ENCODE results near the gene PDE5A. TPM values are rescaled to one million over a fixed set of nuclear protein-coding genes. Genes with fewer than 3 reads are reported as not detected.

The PDE5A gene
- total and polyA plus RNA-seq, 3 donors from 2014 or later, result 18.4 to 25.3 (median 21.4) TPM

- Histone ChIP-seq H3K27me3 (no peaks in the 10 kb centered on the region), H3K4me1 (no peaks in the 10 kb centered on the region), H3K36me3 (ENCODE audit: low read depth, missing control alignments) (no peaks in the 10 kb centered on the region), H3K27ac (no peak overlapping the region), H3K9me3 (no peaks in the 10 kb centered on the region), H3K4me3 (no peak overlapping the region)
- intact Hi-C loops (cut with DNase I; ENCODE audit: low total_unique reads), result no loop called here
- 82 to 87% methylated on average over 3 of the region's 3 CpGs for WGBS, 2 donors
- no peak for DNase-seq
- TF ChIP-seq CTCF (IDR thresholded peaks at IDR 0.05) (no peak), POLR2A (IDR thresholded peaks at IDR 0.05) (no peak)
These were observed 109.6 kb downstream of the PDE5A start for GRCh38 chr4:119518915-119519410.

- TF ChIP-seq CTCF (IDR thresholded peaks at IDR 0.05) (no peak), POLR2A (IDR thresholded peaks at IDR 0.05) (no peak)
- H3K27ac ChIP-seq, result peak overlapping the region in 1 of 2 donors; percentile 54
- H3K4me1 ChIP-seq, result no peaks in the 10 kb centered on the region
- no peak for DNase-seq
- H3K27me3 ChIP-seq, result no peaks in the 10 kb centered on the region
- no peaks in the 10 kb centered on the region for H3K36me3 ChIP-seq (ENCODE audit: low read depth, missing control alignments)
- no peak overlapping the region for H3K4me3 ChIP-seq
- H3K9me3 ChIP-seq, result no peaks in the 10 kb centered on the region
- 84 to 90% methylated on average over 3 of the region's 3 CpGs for WGBS, 2 donors
- intact Hi-C loops (cut with DNase I; ENCODE audit: low total_unique reads), result no loop called here
These were observed 110.2 kb downstream of the PDE5A start for GRCh38 chr4:119518230-119518892.

DNA sequence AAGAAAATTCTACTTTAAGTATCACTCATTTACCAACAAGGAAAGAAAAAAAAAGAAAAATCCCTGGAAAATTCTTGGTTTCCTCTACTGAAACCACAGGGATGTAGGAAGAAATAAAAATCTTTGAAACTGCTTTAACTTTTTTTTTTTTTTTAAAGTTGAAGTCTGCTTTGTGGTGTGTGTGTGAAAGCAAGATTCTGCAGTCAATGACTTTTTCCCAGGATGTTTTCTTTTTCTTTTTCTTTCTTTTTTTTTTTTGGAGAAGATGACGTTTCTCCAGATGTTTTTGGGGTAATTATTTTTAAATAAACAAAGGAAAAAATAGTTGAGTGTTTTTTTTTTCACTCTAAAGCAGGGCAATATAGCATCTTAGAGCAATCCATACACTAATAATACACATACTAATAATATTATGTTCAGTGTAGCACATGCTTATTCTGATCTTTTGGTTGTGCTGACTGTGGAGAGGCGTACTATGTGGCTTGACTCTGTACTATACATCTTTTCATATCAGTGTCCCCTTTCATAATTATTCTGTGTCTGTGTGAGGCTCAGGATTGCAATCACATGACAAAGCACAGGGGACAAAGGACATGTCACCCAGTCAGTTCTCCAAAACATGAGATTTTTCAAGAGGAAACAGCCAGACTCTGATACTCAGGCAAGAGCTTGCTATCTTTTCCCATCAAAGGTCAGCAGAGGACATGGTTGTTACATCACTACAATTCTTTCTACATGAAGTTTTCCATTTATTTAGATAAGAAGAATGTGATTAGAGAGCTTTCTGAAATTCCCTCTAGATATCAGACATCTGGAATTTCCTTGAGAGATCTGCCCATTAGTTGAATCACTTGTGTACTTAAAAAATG, 111.0 kb downstream of the PDE5A start:
- H3K27ac ChIP-seq, result peak overlapping the region in 1 of 2 donors; percentile 54
- H3K4me3 ChIP-seq, result no peak overlapping the region
- TF ChIP-seq POLR2A (IDR thresholded peaks at IDR 0.05) (no peak), CTCF (IDR thresholded peaks at IDR 0.05) (no peak)
- no peaks in the 10 kb centered on the region for H3K36me3 ChIP-seq (ENCODE audit: low read depth, missing control alignments)
- H3K27me3 ChIP-seq, result no peaks in the 10 kb centered on the region
- DNase-seq, result no peak
- H3K4me1 ChIP-seq, result no peaks in the 10 kb centered on the region
- WGBS, 2 donors, result 64 to 77% methylated on average over 2 of the region's 2 CpGs
- no peaks in the 10 kb centered on the region for H3K9me3 ChIP-seq
- intact Hi-C loops (cut with DNase I; ENCODE audit: low total_unique reads), result no loop called here

DNA sequence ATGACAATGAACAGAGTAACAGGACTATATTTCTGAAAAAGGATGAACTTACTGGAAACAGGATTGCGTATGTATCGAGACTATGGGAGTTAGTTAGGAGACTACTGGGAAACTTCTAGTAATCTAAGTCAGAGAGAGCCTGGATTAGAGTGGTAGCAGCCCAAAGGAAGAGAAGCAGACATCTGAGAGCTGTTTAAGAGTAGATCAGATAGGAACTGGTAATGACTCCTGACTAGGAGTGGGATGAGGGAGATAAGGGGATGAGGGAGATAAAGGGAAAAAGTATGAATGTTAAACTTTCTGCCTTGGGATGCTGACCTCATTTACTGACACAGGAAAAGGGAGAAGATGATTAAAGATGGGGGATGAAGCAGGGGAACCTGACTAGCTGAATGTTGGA, 116.2 kb downstream of the PDE5A start:
- TF ChIP-seq POLR2A (IDR thresholded peaks at IDR 0.05) (no peak), CTCF (IDR thresholded peaks at IDR 0.05) (no peak)
- intact Hi-C loops (cut with DNase I; ENCODE audit: low total_unique reads), result no loop called here
- 90 to 97% methylated on average over 2 of the region's 2 CpGs for WGBS, 2 donors
- Histone ChIP-seq H3K27ac (peak overlapping the region in 1 of 2 donors; percentile 21), H3K27me3 (no peaks in the 10 kb centered on the region), H3K4me1 (no peaks in the 10 kb centered on the region), H3K4me3 (no peak overlapping the region), H3K9me3 (no peaks in the 10 kb centered on the region), H3K36me3 (ENCODE audit: low read depth, missing control alignments) (no peaks in the 10 kb centered on the region)
- DNase-seq, result no peak

Measured in testis (tissue), 3 donors.